H1 (cell line): ENCODE measurements around the gene KCNMB2. TPM values are rescaled to one million over a fixed set of nuclear protein-coding genes. Genes with fewer than 3 reads are reported as not detected.

ENCODE experiments used
- CTCF ChIA-PET: fragments of 300-600 bp; sonication (Branson Sonifier 250); formaldehyde crosslinking; loops from one replicate; lab custom pipeline; 2021; ENCODE audit not compliant: partially characterized antibody; lab: Charles Lee
- POLR2A ChIA-PET: fragments of 300-600 bp; sonication (Branson Sonifier 250); formaldehyde crosslinking; loops from one replicate; lab custom pipeline; 2021; ENCODE audit warnings: inconsistent platforms; ENCODE audit not compliant: partially characterized antibody; lab: Charles Lee
- DNase-seq, 2 experiments: peaks; one replicate each; pipeline versions ENCODE4 v3.0.0 to v3.0.0-alpha.2; 2010 to 2022; ENCODE audit warnings: low spot score in 2 of 2, low read depth in 1 of 2, mixed read lengths in 1 of 2
- FAIRE-seq: peaks from 2 replicates; lab custom pipeline; 2011; peaks lifted over from hg19 to GRCh38; lab: Jason Lieb, UNC
- H2AFZ ChIP-seq: 2 replicates; pipeline ENCODE4 v1.8.1; 2012; ENCODE audit warnings: low read length, inconsistent platforms
- H2AK5ac ChIP-seq: 2 replicates; pipeline ENCODE4 v1.6.1; 2013; ENCODE audit warnings: low read depth, low read length
- H2BK120ac ChIP-seq: replicated peaks from 2 replicates; pipeline ENCODE3; 2013; ENCODE audit warnings: low read depth, low read length, inconsistent platforms
- H2BK12ac ChIP-seq: 2 replicates; pipeline ENCODE4 v1.6.1; 2013; ENCODE audit warnings: low read depth, low read length
- H2BK15ac ChIP-seq: 2 replicates; pipeline ENCODE4 v1.6.1; 2013; ENCODE audit warnings: low read length
- H2BK20ac ChIP-seq: 2 replicates; pipeline ENCODE4 v1.6.1; 2013; ENCODE audit warnings: low read length
- H2BK5ac ChIP-seq: 2 replicates; pipeline ENCODE4 v1.6.1; 2013; ENCODE audit warnings: low read depth, low read length
- H3K14ac ChIP-seq: 2 replicates; pipeline ENCODE4 v1.6.1; 2013; ENCODE audit warnings: inconsistent platforms; ENCODE audit not compliant: insufficient read length
- H3K18ac ChIP-seq: 2 replicates; pipeline ENCODE4 v1.6.1; 2013; ENCODE audit warnings: low read length; ENCODE audit errors: extremely low read depth
- H3K23ac ChIP-seq: 2 replicates; pipeline ENCODE4 v1.6.1; 2013; ENCODE audit warnings: inconsistent platforms; ENCODE audit not compliant: insufficient read length
- H3K23me2 ChIP-seq: 2 replicates; pipeline ENCODE4 v1.6.1; 2013; ENCODE audit warnings: low read depth, low read length
- H3K27ac ChIP-seq: 2 replicates; pipeline ENCODE4 v1.6.1; 2011; ENCODE audit warnings: low read depth, low read length, inconsistent platforms
- H3K27me3 ChIP-seq, 4 experiments: replicated peaks in 1 of 4; 1 replicate in 1 of 4; 2 replicates in 3 of 4; pipeline versions ENCODE4 v1.6.1 to v1.8.1; 2011 to 2013; ENCODE audit warnings: low read length in 3 of 4, mild to moderate bottlenecking in 3 of 4, inconsistent platforms in 2 of 4, mixed read lengths in 2 of 4, moderate library complexity in 1 of 4; ENCODE audit not compliant: control insufficient read depth in 3 of 4, insufficient read depth in 3 of 4; ENCODE audit errors: extremely low read depth in 1 of 4
- H3K36me3 ChIP-seq, 4 experiments: 2 replicates each; pipeline versions ENCODE4 v1.6.1 to v1.8.1; 2011 to 2013; ENCODE audit warnings: mild to moderate bottlenecking in 4 of 4, low read length in 3 of 4, moderate library complexity in 2 of 4, control low read depth in 1 of 4, inconsistent platforms in 1 of 4; ENCODE audit not compliant: insufficient read depth in 4 of 4, control insufficient read depth in 2 of 4
- H3K4ac ChIP-seq: replicated peaks from 2 replicates; pipeline ENCODE3; 2013; ENCODE audit warnings: low read length, low read depth, mixed read lengths, inconsistent platforms; ENCODE audit not compliant: insufficient read length
- H3K4me1 ChIP-seq, 4 experiments: replicated peaks in 1 of 4; 1 replicate in 1 of 4; 2 replicates in 3 of 4; pipeline versions ENCODE4 v1.6.1 to v1.8.1; 2011 to 2013; ENCODE audit warnings: low read length in 3 of 4, inconsistent platforms in 2 of 4, mixed read lengths in 1 of 4; ENCODE audit not compliant: insufficient read depth in 4 of 4, control insufficient read depth in 3 of 4
- H3K4me2 ChIP-seq, 2 experiments: 2 replicates each; pipeline versions ENCODE4 v1.6.1 to v1.8.1; 2011 to 2013; ENCODE audit warnings: low read depth in 2 of 2, low read length in 2 of 2, control low read depth in 1 of 2, inconsistent platforms in 1 of 2, mild to moderate bottlenecking in 1 of 2; ENCODE audit not compliant: insufficient read depth in 1 of 2
- H3K4me3 ChIP-seq, 4 experiments: fragments of 200-600, 300-600 bp in 1 of 4; sonication (generic), shearing (Covaris generic), sonication (Bioruptor Twin) in 1 of 4; 2 replicates each; pipeline versions ENCODE4 v1.5.1 to v1.8.1; 2011 to 2016; ENCODE audit warnings: low read length in 4 of 4, low read depth in 3 of 4, control low read depth in 2 of 4, inconsistent platforms in 2 of 4, mild to moderate bottlenecking in 2 of 4, mixed read lengths in 1 of 4, moderate library complexity in 1 of 4; ENCODE audit not compliant: insufficient read depth in 2 of 4; ENCODE audit errors: extremely low read depth in 1 of 4
- H3K56ac ChIP-seq: replicated peaks from 2 replicates; pipeline ENCODE3; 2013; ENCODE audit warnings: low read depth, mild to moderate bottlenecking, mixed read lengths, low read length, inconsistent platforms; ENCODE audit not compliant: insufficient read length
- H3K79me1 ChIP-seq: 2 replicates; pipeline ENCODE4 v1.6.1; 2013; ENCODE audit warnings: low read depth, low read length, control low read depth
- H3K79me2 ChIP-seq, 2 experiments: 2 replicates each; pipeline versions ENCODE4 v1.6.1 to v1.8.1; 2012 to 2013; ENCODE audit warnings: low read length in 2 of 2, mild to moderate bottlenecking in 2 of 2, inconsistent platforms in 1 of 2; ENCODE audit not compliant: insufficient read depth in 2 of 2, control insufficient read depth in 1 of 2
- H3K9ac ChIP-seq, 4 experiments: replicated peaks in 1 of 4; 1 replicate in 1 of 4; 2 replicates in 3 of 4; pipeline versions ENCODE4 v1.6.1 to v1.8.1; 2011 to 2013; ENCODE audit warnings: low read depth in 3 of 4, low read length in 3 of 4, control low read depth in 2 of 4, mild to moderate bottlenecking in 2 of 4, moderate library complexity in 2 of 4, inconsistent platforms in 1 of 4; ENCODE audit errors: extremely low read depth in 1 of 4
- H3K9me3 ChIP-seq, 2 experiments: 2 replicates each; pipeline versions ENCODE4 v1.6.1 to v1.8.1; 2012 to 2013; ENCODE audit warnings: mild to moderate bottlenecking in 2 of 2, moderate library complexity in 2 of 2, control low read depth in 1 of 2, inconsistent platforms in 1 of 2, low read depth in 1 of 2, low read length in 1 of 2, mixed read lengths in 1 of 2; ENCODE audit not compliant: insufficient read depth in 2 of 2
- H4K20me1 ChIP-seq, 2 experiments: replicated peaks in 1 of 2; 2 replicates each; pipeline versions ENCODE3 to v1.8.1; 2011 to 2013; ENCODE audit warnings: inconsistent platforms in 2 of 2, low read length in 2 of 2, mild to moderate bottlenecking in 1 of 2; ENCODE audit not compliant: insufficient read depth in 2 of 2, control insufficient read depth in 1 of 2
- H4K5ac ChIP-seq: 2 replicates; pipeline ENCODE4 v1.6.1; 2013; ENCODE audit warnings: low read length, low read depth, mixed read lengths, inconsistent platforms; ENCODE audit not compliant: insufficient read length
- H4K8ac ChIP-seq: 2 replicates; pipeline ENCODE4 v1.8.0; 2013; ENCODE audit warnings: mild to moderate bottlenecking, moderate library complexity, low read length, inconsistent platforms; ENCODE audit not compliant: insufficient read depth; ENCODE audit errors: extremely low read depth
- H4K91ac ChIP-seq: replicated peaks from 2 replicates; pipeline ENCODE3; 2013; ENCODE audit warnings: low read length, mixed read lengths, inconsistent platforms; ENCODE audit not compliant: insufficient read length
- BACH1 ChIP-seq: IDR thresholded peaks from 2 replicates; pipeline ENCODE4 v1.6.1; 2012; ENCODE audit warnings: low read length, improper control_type of control experiment
- BCL11A ChIP-seq, 2 experiments: IDR thresholded peaks; one replicate each; pipeline ENCODE4 v1.6.1; 2011; ENCODE audit warnings: low read depth in 2 of 2, low read length in 2 of 2, mild to moderate bottlenecking in 2 of 2
- CEBPB ChIP-seq: IDR thresholded peaks from 2 replicates; pipeline ENCODE4 v1.6.1; 2012; ENCODE audit warnings: low read depth, low read length
- CHD1 ChIP-seq: IDR thresholded peaks from 2 replicates; pipeline ENCODE4 v1.6.1; 2012; ENCODE audit warnings: low read depth, low read length, improper control_type of control experiment
- CHD2 ChIP-seq: IDR thresholded peaks from 2 replicates; pipeline ENCODE4 v1.6.1; 2012; ENCODE audit warnings: low read length, improper control_type of control experiment
- CREB1 ChIP-seq: IDR thresholded peaks from 2 replicates; pipeline ENCODE4 v1.6.1; 2012; ENCODE audit warnings: inconsistent platforms
- EGR1 ChIP-seq: IDR thresholded peaks from 2 replicates; pipeline ENCODE4 v1.6.1; 2011; ENCODE audit warnings: low read depth, low read length, borderline replicate concordance
- EP300 ChIP-seq, 2 experiments: IDR thresholded peaks; 1 replicate in 1 of 2; 2 replicates in 1 of 2; pipeline ENCODE4 v1.6.1; 2011 to 2012; ENCODE audit warnings: low read depth in 2 of 2, low read length in 2 of 2, mild to moderate bottlenecking in 2 of 2, borderline replicate concordance in 1 of 2, inconsistent platforms in 1 of 2, moderate library complexity in 1 of 2
- FOSL1 ChIP-seq: IDR thresholded peaks from 2 replicates; pipeline ENCODE4 v1.6.1; 2011; ENCODE audit warnings: mild to moderate bottlenecking, low read depth, low read length, moderate library complexity; ENCODE audit not compliant: insufficient read depth
- GABPA ChIP-seq: IDR thresholded peaks from 2 replicates; pipeline ENCODE4 v1.6.1; 2011; ENCODE audit warnings: mild to moderate bottlenecking, low read length, moderate library complexity, borderline replicate concordance; ENCODE audit not compliant: insufficient read depth
- POLR2A ChIP-seq, 2 experiments: IDR thresholded peaks; 1 replicate in 1 of 2; 2 replicates in 1 of 2; pipeline ENCODE4 v1.6.1; 2011; ENCODE audit warnings: low read depth in 2 of 2, low read length in 2 of 2, mild to moderate bottlenecking in 2 of 2; ENCODE audit errors: control extremely low read depth in 1 of 2
- RFX5 ChIP-seq: IDR thresholded peaks from 2 replicates; pipeline ENCODE4 v1.6.1; 2011; ENCODE audit warnings: low read depth, low read length, improper control_type of control experiment, borderline replicate concordance
- RNF2 ChIP-seq: fragments of 200-900, 300-1000 bp; sonication (generic); IDR thresholded peaks from 2 replicates; pipeline ENCODE4 v1.7.1; 2016; ENCODE audit warnings: borderline replicate concordance, low read depth, mild to moderate bottlenecking, antibody characterized with exemption, low read length; ENCODE audit not compliant: poor library complexity, severe bottlenecking; ENCODE audit errors: missing control alignments
- TAF1 ChIP-seq: IDR thresholded peaks from 2 replicates; pipeline ENCODE4 v1.6.1; 2011; ENCODE audit warnings: mild to moderate bottlenecking, low read depth, low read length
- TAF7 ChIP-seq: optimal IDR thresholded peaks from 2 replicates; pipeline ENCODE3; 2011; ENCODE audit warnings: low read depth, mild to moderate bottlenecking, inconsistent platforms, low read length, moderate library complexity, borderline replicate concordance
- ZNF274 ChIP-seq: IDR thresholded peaks from 2 replicates; pipeline ENCODE4 v1.7.0; 2012; ENCODE audit warnings: low read length, borderline replicate concordance; ENCODE audit errors: extremely low read depth
- WGBS, 2 experiments: shearing (Covaris generic) in 1 of 2; methylation state at CpG; one replicate each; pipeline versions ENCODE4 v1.1.6 to v1.1.7; 2013 to 2015; ENCODE audit warnings: low lambda C conversion rate in 2 of 2, mixed read lengths in 2 of 2, inconsistent platforms in 1 of 2, low coverage in 1 of 2, missing lambda C conversion rate in 1 of 2; ENCODE audit not compliant: insufficient replicate concordance in 2 of 2, insufficient coverage in 1 of 2, insufficient read length in 1 of 2; ENCODE audit errors: extremely low coverage in 1 of 2, missing lambda C conversion rate in 1 of 2; 5-methylcytosine and 5-hydroxymethylcytosine counted together
- polyA plus RNA-seq, 7 experiments: library from polyadenylated mRNA; depleted of rRNA in 3 of 7; stranded (reverse) in 5 of 7; unstranded in 2 of 7; fragments of >200 nt in 5 of 7; fragments of 200-250 nt in 2 of 7; gene quantifications; 1 replicate in 5 of 7; 2 replicates in 1 of 7; 4 replicates in 1 of 7; pipeline versions ENCODE4 v1.2.1 to v1.2.3, GENCODE V29; 2011 to 2013; ENCODE audit warnings: missing spikeins in 2 of 7, mixed read lengths in 2 of 7
- total RNA-seq: library from RNA; stranded (reverse); fragmentation: NEBNext Ultra II Directional; extraction: Animal tissue kit (Norgen Biotek cat#: 25700); gene quantifications from 2 replicates; pipeline ENCODE4 v1.2.1, GENCODE V29; 2021

Gene KCNMB2
- total and polyA plus RNA-seq, 2 of the 8 experiments (the other 6 are each of a cell fraction or from before 2014, with no cell fraction given): not detected

DNA sequence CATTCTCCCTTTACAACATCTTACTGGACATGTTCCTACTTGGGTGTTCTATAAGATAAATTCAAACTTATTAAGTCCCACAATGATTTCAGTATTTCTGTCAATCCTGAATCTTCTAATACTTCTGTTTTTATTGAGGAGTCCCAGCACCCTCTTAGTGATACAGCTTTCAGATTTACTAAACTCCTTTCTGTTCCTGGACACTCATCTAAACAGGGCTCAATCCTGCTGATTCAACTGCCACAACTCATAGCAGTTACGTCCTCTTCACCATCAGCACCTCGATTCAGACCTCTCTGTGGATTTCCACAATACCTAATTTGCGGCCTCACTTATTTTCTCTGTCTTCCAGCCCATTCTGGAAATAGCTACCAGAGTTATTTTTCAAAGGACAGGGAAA, 101.6 kb downstream of the KCNMB2 start:
- DNase-seq: no peak
- no peak overlapping the region for H2AFZ ChIP-seq
- no peaks in the 10 kb centered on the region for H3K79me1 ChIP-seq
- no peak overlapping the region for H3K27ac ChIP-seq
- ChIA-PET POLR2A (no interaction called here), CTCF (no interaction called here)
- no peak overlapping the region for H3K18ac ChIP-seq
- no peak overlapping the region for H3K14ac ChIP-seq
- no peak overlapping the region for H4K5ac ChIP-seq
- no peaks in the 10 kb centered on the region for H3K4me1 ChIP-seq
- no peak overlapping the region for H2BK20ac ChIP-seq
- WGBS, 2 experiments: 96% methylated on average over 3 of the region's 3 CpGs; no CpG with 5 or more reads in 1 of the 2 experiments
- H2AK5ac ChIP-seq: no peak overlapping the region
- H3K79me2 ChIP-seq: no peaks in the 10 kb centered on the region
- H2BK5ac ChIP-seq: no peak overlapping the region
- no peak overlapping the region for H4K91ac ChIP-seq
- H3K4me2 ChIP-seq: no peak overlapping the region
- H2BK120ac ChIP-seq: no peak overlapping the region
- H3K56ac ChIP-seq: no peak overlapping the region
- H3K4me3 ChIP-seq: no peak overlapping the region
- no peaks in the 10 kb centered on the region for H3K27me3 ChIP-seq
- no peak overlapping the region for H4K8ac ChIP-seq
- no peak overlapping the region for H3K23ac ChIP-seq
- H3K4ac ChIP-seq: no peak overlapping the region
- H3K9ac ChIP-seq: no peak overlapping the region
- H2BK15ac ChIP-seq: no peak overlapping the region
- H3K36me3 ChIP-seq: no peaks in the 10 kb centered on the region
- no peaks in the 10 kb centered on the region; the same call in 1 of the 2 replicates for H3K23me2 ChIP-seq
- H2BK12ac ChIP-seq: no peak overlapping the region
- no peak for FAIRE-seq
- H4K20me1 ChIP-seq: no peaks in the 10 kb centered on the region
- H3K9me3 ChIP-seq: peaks cover 4 to 8% of the 10 kb centered on the region in 2 experiments; a peak in 3 of 4 replicates
- TF ChIP-seq BCL11A (IDR thresholded peaks at IDR 0.05; ENCODE audit: low read depth in 2 of 2, low read length in 2 of 2): no peak
- TF ChIP-seq CEBPB: no peak
- TF ChIP-seq GABPA: no peak
- TF ChIP-seq BACH1: no peak
- TF ChIP-seq RFX5: no peak
- no peak for TF ChIP-seq TAF7
- TF ChIP-seq EP300 (IDR thresholded peaks at IDR 0.05; ENCODE audit: borderline replicate concordance in 1 of 2, low read depth in 2 of 2, low read length in 2 of 2): no peak
- TF ChIP-seq CHD1: no peak
- no peak for TF ChIP-seq RNF2
- TF ChIP-seq CHD2: no peak
- no peak for TF ChIP-seq TAF1
- TF ChIP-seq EGR1: no peak
- TF ChIP-seq POLR2A (IDR thresholded peaks at IDR 0.05; ENCODE audit: control extremely low read depth in 1 of 2, low read depth in 2 of 2, low read length in 2 of 2): no peak
- no peak for TF ChIP-seq FOSL1
- TF ChIP-seq CREB1: no peak
- TF ChIP-seq ZNF274: no peak
